HepG2 (cell line): Measurements from ENCODE around the gene LRRC45. TPM values are rescaled to one million over a fixed set of nuclear protein-coding genes. Genes with fewer than 3 reads are reported as not detected.

Experiments used
- ASH2L ChIP-seq: fragments of 300-600, 200-600 bp; sonication (generic); IDR thresholded peaks from 2 replicates; pipeline ENCODE4 v1.7.0; 2017; ENCODE audit warnings: low read depth, mild to moderate bottlenecking, moderate library complexity, mixed read lengths, low read length; ENCODE audit not compliant: insufficient read length
- BCL6 ChIP-seq: IDR thresholded peaks from 2 replicates; pipeline ENCODE4 v1.6.1; 2016; ENCODE audit warnings: missing genetic modification reagents, missing compliant biosample characterization
- E2F2 ChIP-seq: sonication (generic); formaldehyde crosslinking; IDR thresholded peaks from 2 replicates; pipeline ENCODE4 v1.4.0; 2020; ENCODE audit warnings: missing genetic modification reagents, borderline replicate concordance
- FOXM1 ChIP-seq: sonication (generic); formaldehyde crosslinking; IDR thresholded peaks from 2 replicates; pipeline ENCODE4 v1.5.0; 2020; ENCODE audit warnings: missing genetic modification reagents
- HNRNPK ChIP-seq: fragments of 200-400 bp; formaldehyde crosslinking; IDR thresholded peaks from 2 replicates; pipeline ENCODE4 v1.6.1; 2018; ENCODE audit warnings: low read length, low read depth, moderate library complexity, mild to moderate bottlenecking; ENCODE audit not compliant: poor library complexity, severe bottlenecking
- JUND ChIP-seq: sonication (generic); formaldehyde crosslinking; IDR thresholded peaks from 2 replicates; pipeline ENCODE4 v1.8.0; 2022; ENCODE audit warnings: mild to moderate bottlenecking, missing genetic modification reagents
- KDM3A ChIP-seq: IDR thresholded peaks from 2 replicates; pipeline ENCODE4 v1.6.1; 2018; ENCODE audit warnings: low read depth, missing compliant biosample characterization
- KLF9 ChIP-seq: IDR thresholded peaks from 2 replicates; pipeline ENCODE4 v1.6.1; 2016; ENCODE audit warnings: low read depth
- NFE2L2 ChIP-seq: fragments of 150-350 bp; IDR thresholded peaks from 2 replicates; pipeline ENCODE4 v1.6.1; 2014; ENCODE audit warnings: low read length
- REXO4 ChIP-seq: sonication (generic); formaldehyde crosslinking; IDR thresholded peaks from 2 replicates; pipeline ENCODE4 v1.8.0; 2022; ENCODE audit warnings: missing genetic modification reagents, mild to moderate bottlenecking, borderline replicate concordance
- ZBTB40 ChIP-seq, 2 experiments: fragments of 450-650 bp in 1 of 2; sonication (generic) in 1 of 2; formaldehyde crosslinking in 1 of 2; IDR thresholded peaks; 2 replicates each; pipeline versions ENCODE4 v1.6.1 to v1.8.0; 2016 to 2022; ENCODE audit warnings: antibody characterized with exemption in 1 of 2, mild to moderate bottlenecking in 1 of 2, missing genetic modification reagents in 1 of 2
- ZFP91 ChIP-seq: sonication (generic); formaldehyde crosslinking; IDR thresholded peaks from 2 replicates; pipeline ENCODE4 v1.9.0; 2022; ENCODE audit warnings: missing genetic modification reagents, mild to moderate bottlenecking, borderline replicate concordance
- ZNF430 ChIP-seq: sonication (generic); formaldehyde crosslinking; IDR thresholded peaks from 2 replicates; pipeline ENCODE4 v1.9.0; 2021; ENCODE audit warnings: mild to moderate bottlenecking, missing genetic modification reagents
- ZNF431 ChIP-seq: sonication (generic); formaldehyde crosslinking; IDR thresholded peaks from 2 replicates; pipeline ENCODE4 v1.9.0; 2022; ENCODE audit warnings: missing genetic modification reagents, low read depth, mild to moderate bottlenecking, borderline replicate concordance
- ZNF775 ChIP-seq: sonication (generic); formaldehyde crosslinking; IDR thresholded peaks from 2 replicates; pipeline ENCODE4 v1.4.0; 2020; ENCODE audit warnings: missing genetic modification reagents, mild to moderate bottlenecking, moderate library complexity, borderline replicate concordance
- ZSCAN21 ChIP-seq: sonication (generic); formaldehyde crosslinking; IDR thresholded peaks from 2 replicates; pipeline ENCODE4 v1.8.0; 2022; ENCODE audit warnings: mild to moderate bottlenecking, missing genetic modification reagents, moderate library complexity, borderline replicate concordance
- polyA plus RNA-seq, 8 experiments: library from polyadenylated mRNA; depleted of rRNA in 3 of 8; stranded (reverse) in 7 of 8; unstranded in 1 of 8; fragments of >200 nt; fragmentation: Illumina TruSeq in 4 of 8; extraction: Trizol in 4 of 8; gene quantifications; 2 replicates each; pipeline versions ENCODE4 v1.2.1 to v1.2.3, GENCODE V29; 2011 to 2016; ENCODE audit warnings: low read depth in 4 of 8, missing spikeins in 1 of 8, mixed read lengths in 1 of 8; ENCODE audit not compliant: insufficient read depth in 1 of 8
- total RNA-seq, 5 experiments: library from RNA; depleted of rRNA; stranded (reverse); fragments of >200 nt; fragmentation: Illumina TruSeq; extraction: Trizol; gene quantifications; 2 replicates each; pipeline ENCODE4 v1.2.3, GENCODE V29; 2016; ENCODE audit warnings: low read depth in 1 of 5

The LRRC45 gene
- total and polyA plus RNA-seq, 2 of the 13 experiments (the other 11 are each of a cell fraction or from before 2014, with no cell fraction given) = 11.6 to 48.1 TPM

GRCh38 chr17:82019690-82020571 is 3.2 kb upstream of the LRRC45 start (continued):
- no peak for TF ChIP-seq ZBTB40 (IDR thresholded peaks at IDR 0.05)
- no peak for TF ChIP-seq ZBTB40 (CRISPR knock-in tag; IDR thresholded peaks at IDR 0.05)
- TF ChIP-seq REXO4 (CRISPR knock-in tag) = 0 out of 2 replicates have a peak, but pooled peaks have one; percentile 30
- TF ChIP-seq ZNF775 (CRISPR knock-in tag) = no peak
- no peak for TF ChIP-seq FOXM1 (CRISPR knock-in tag)
- TF ChIP-seq ZSCAN21 (CRISPR knock-in tag) = no peak
- TF ChIP-seq ZNF430 (CRISPR knock-in tag) = no peak
- TF ChIP-seq E2F2 (CRISPR knock-in tag) = no peak
- TF ChIP-seq HNRNPK = peak; percentile 45
- peak; percentile 66 for TF ChIP-seq ZFP91 (CRISPR knock-in tag)
- TF ChIP-seq JUND (CRISPR knock-in tag) = no peak
- TF ChIP-seq ASH2L = peak; percentile 22
- TF ChIP-seq KLF9 (CRISPR knock-in tag) = no peak
- no peak for TF ChIP-seq KDM3A (CRISPR knock-in tag)
- no peak for TF ChIP-seq ZNF431 (CRISPR knock-in tag)
- no peak for TF ChIP-seq BCL6 (CRISPR knock-in tag)
- no peak for TF ChIP-seq NFE2L2
